H1 (cell line): ENCODE measurements around the gene MXD3. TPM values are rescaled to one million over a fixed set of nuclear protein-coding genes. Genes with fewer than 3 reads are reported as not detected.
A peak's percentile ranks its signal among the peaks of the same experiment; 100 is the strongest.

Experiments
- CTCF ChIA-PET: fragments of 300-600 bp; sonication (Branson Sonifier 250); formaldehyde crosslinking; loops from one replicate; lab custom pipeline; 2021; ENCODE audit not compliant: partially characterized antibody; lab: Charles Lee
- POLR2A ChIA-PET: fragments of 300-600 bp; sonication (Branson Sonifier 250); formaldehyde crosslinking; loops from one replicate; lab custom pipeline; 2021; ENCODE audit warnings: inconsistent platforms; ENCODE audit not compliant: partially characterized antibody; lab: Charles Lee
- DNase-seq, 2 experiments: peaks; one replicate each; pipeline versions ENCODE4 v3.0.0 to v3.0.0-alpha.2; 2010 to 2022; ENCODE audit warnings: low spot score in 2 of 2, low read depth in 1 of 2, mixed read lengths in 1 of 2
- FAIRE-seq: peaks from 2 replicates; lab custom pipeline; 2011; peaks lifted over from hg19 to GRCh38; lab: Jason Lieb, UNC
- H2AFZ ChIP-seq: 2 replicates; pipeline ENCODE4 v1.8.1; 2012; ENCODE audit warnings: low read length, inconsistent platforms
- H2AK5ac ChIP-seq: 2 replicates; pipeline ENCODE4 v1.6.1; 2013; ENCODE audit warnings: low read depth, low read length
- H2BK120ac ChIP-seq: replicated peaks from 2 replicates; pipeline ENCODE3; 2013; ENCODE audit warnings: low read depth, low read length, inconsistent platforms
- H2BK12ac ChIP-seq: 2 replicates; pipeline ENCODE4 v1.6.1; 2013; ENCODE audit warnings: low read depth, low read length
- H2BK15ac ChIP-seq: 2 replicates; pipeline ENCODE4 v1.6.1; 2013; ENCODE audit warnings: low read length
- H2BK20ac ChIP-seq: 2 replicates; pipeline ENCODE4 v1.6.1; 2013; ENCODE audit warnings: low read length
- H2BK5ac ChIP-seq: 2 replicates; pipeline ENCODE4 v1.6.1; 2013; ENCODE audit warnings: low read depth, low read length
- H3K14ac ChIP-seq: 2 replicates; pipeline ENCODE4 v1.6.1; 2013; ENCODE audit warnings: inconsistent platforms; ENCODE audit not compliant: insufficient read length
- H3K18ac ChIP-seq: 2 replicates; pipeline ENCODE4 v1.6.1; 2013; ENCODE audit warnings: low read length; ENCODE audit errors: extremely low read depth
- H3K23ac ChIP-seq: 2 replicates; pipeline ENCODE4 v1.6.1; 2013; ENCODE audit warnings: inconsistent platforms; ENCODE audit not compliant: insufficient read length
- H3K23me2 ChIP-seq: 2 replicates; pipeline ENCODE4 v1.6.1; 2013; ENCODE audit warnings: low read depth, low read length
- H3K27ac ChIP-seq: 2 replicates; pipeline ENCODE4 v1.6.1; 2011; ENCODE audit warnings: low read depth, low read length, inconsistent platforms
- H3K27me3 ChIP-seq, 4 experiments: replicated peaks in 1 of 4; 1 replicate in 1 of 4; 2 replicates in 3 of 4; pipeline versions ENCODE4 v1.6.1 to v1.8.1; 2011 to 2013; ENCODE audit warnings: low read length in 3 of 4, mild to moderate bottlenecking in 3 of 4, inconsistent platforms in 2 of 4, mixed read lengths in 2 of 4, moderate library complexity in 1 of 4; ENCODE audit not compliant: control insufficient read depth in 3 of 4, insufficient read depth in 3 of 4; ENCODE audit errors: extremely low read depth in 1 of 4
- H3K36me3 ChIP-seq, 4 experiments: 2 replicates each; pipeline versions ENCODE4 v1.6.1 to v1.8.1; 2011 to 2013; ENCODE audit warnings: mild to moderate bottlenecking in 4 of 4, low read length in 3 of 4, moderate library complexity in 2 of 4, control low read depth in 1 of 4, inconsistent platforms in 1 of 4; ENCODE audit not compliant: insufficient read depth in 4 of 4, control insufficient read depth in 2 of 4
- H3K4ac ChIP-seq: replicated peaks from 2 replicates; pipeline ENCODE3; 2013; ENCODE audit warnings: low read length, low read depth, mixed read lengths, inconsistent platforms; ENCODE audit not compliant: insufficient read length
- H3K4me1 ChIP-seq, 4 experiments: replicated peaks in 1 of 4; 1 replicate in 1 of 4; 2 replicates in 3 of 4; pipeline versions ENCODE4 v1.6.1 to v1.8.1; 2011 to 2013; ENCODE audit warnings: low read length in 3 of 4, inconsistent platforms in 2 of 4, mixed read lengths in 1 of 4; ENCODE audit not compliant: insufficient read depth in 4 of 4, control insufficient read depth in 3 of 4
- H3K4me2 ChIP-seq, 2 experiments: 2 replicates each; pipeline versions ENCODE4 v1.6.1 to v1.8.1; 2011 to 2013; ENCODE audit warnings: low read depth in 2 of 2, low read length in 2 of 2, control low read depth in 1 of 2, inconsistent platforms in 1 of 2, mild to moderate bottlenecking in 1 of 2; ENCODE audit not compliant: insufficient read depth in 1 of 2
- H3K4me3 ChIP-seq, 4 experiments: fragments of 200-600, 300-600 bp in 1 of 4; sonication (generic), shearing (Covaris generic), sonication (Bioruptor Twin) in 1 of 4; 2 replicates each; pipeline versions ENCODE4 v1.5.1 to v1.8.1; 2011 to 2016; ENCODE audit warnings: low read length in 4 of 4, low read depth in 3 of 4, control low read depth in 2 of 4, inconsistent platforms in 2 of 4, mild to moderate bottlenecking in 2 of 4, mixed read lengths in 1 of 4, moderate library complexity in 1 of 4; ENCODE audit not compliant: insufficient read depth in 2 of 4; ENCODE audit errors: extremely low read depth in 1 of 4
- H3K56ac ChIP-seq: replicated peaks from 2 replicates; pipeline ENCODE3; 2013; ENCODE audit warnings: low read depth, mild to moderate bottlenecking, mixed read lengths, low read length, inconsistent platforms; ENCODE audit not compliant: insufficient read length
- H3K79me1 ChIP-seq: 2 replicates; pipeline ENCODE4 v1.6.1; 2013; ENCODE audit warnings: low read depth, low read length, control low read depth
- H3K79me2 ChIP-seq, 2 experiments: 2 replicates each; pipeline versions ENCODE4 v1.6.1 to v1.8.1; 2012 to 2013; ENCODE audit warnings: low read length in 2 of 2, mild to moderate bottlenecking in 2 of 2, inconsistent platforms in 1 of 2; ENCODE audit not compliant: insufficient read depth in 2 of 2, control insufficient read depth in 1 of 2
- H3K9ac ChIP-seq, 4 experiments: replicated peaks in 1 of 4; 1 replicate in 1 of 4; 2 replicates in 3 of 4; pipeline versions ENCODE4 v1.6.1 to v1.8.1; 2011 to 2013; ENCODE audit warnings: low read depth in 3 of 4, low read length in 3 of 4, control low read depth in 2 of 4, mild to moderate bottlenecking in 2 of 4, moderate library complexity in 2 of 4, inconsistent platforms in 1 of 4; ENCODE audit errors: extremely low read depth in 1 of 4
- H3K9me3 ChIP-seq, 2 experiments: 2 replicates each; pipeline versions ENCODE4 v1.6.1 to v1.8.1; 2012 to 2013; ENCODE audit warnings: mild to moderate bottlenecking in 2 of 2, moderate library complexity in 2 of 2, control low read depth in 1 of 2, inconsistent platforms in 1 of 2, low read depth in 1 of 2, low read length in 1 of 2, mixed read lengths in 1 of 2; ENCODE audit not compliant: insufficient read depth in 2 of 2
- H4K20me1 ChIP-seq, 2 experiments: replicated peaks in 1 of 2; 2 replicates each; pipeline versions ENCODE3 to v1.8.1; 2011 to 2013; ENCODE audit warnings: inconsistent platforms in 2 of 2, low read length in 2 of 2, mild to moderate bottlenecking in 1 of 2; ENCODE audit not compliant: insufficient read depth in 2 of 2, control insufficient read depth in 1 of 2
- H4K5ac ChIP-seq: 2 replicates; pipeline ENCODE4 v1.6.1; 2013; ENCODE audit warnings: low read length, low read depth, mixed read lengths, inconsistent platforms; ENCODE audit not compliant: insufficient read length
- H4K8ac ChIP-seq: 2 replicates; pipeline ENCODE4 v1.8.0; 2013; ENCODE audit warnings: mild to moderate bottlenecking, moderate library complexity, low read length, inconsistent platforms; ENCODE audit not compliant: insufficient read depth; ENCODE audit errors: extremely low read depth
- H4K91ac ChIP-seq: replicated peaks from 2 replicates; pipeline ENCODE3; 2013; ENCODE audit warnings: low read length, mixed read lengths, inconsistent platforms; ENCODE audit not compliant: insufficient read length
- GTF2F1 ChIP-seq: IDR thresholded peaks from 2 replicates; pipeline ENCODE4 v1.6.1; 2012; ENCODE audit warnings: low read depth, low read length, improper control_type of control experiment, borderline replicate concordance
- KDM1A ChIP-seq: fragments of 200-600, 300-600 bp; sonication (generic); IDR thresholded peaks from 2 replicates; pipeline ENCODE4 v1.7.1; 2016; ENCODE audit warnings: mild to moderate bottlenecking, low read length, borderline replicate concordance
- SP1 ChIP-seq: IDR thresholded peaks from 2 replicates; pipeline ENCODE4 v1.6.1; 2011; ENCODE audit warnings: low read depth, low read length
- TCF12 ChIP-seq: IDR thresholded peaks from 2 replicates; pipeline ENCODE4 v1.6.1; 2011; ENCODE audit warnings: low read depth, mild to moderate bottlenecking, low read length
- TEAD4 ChIP-seq: IDR thresholded peaks from 2 replicates; pipeline ENCODE4 v1.6.1; 2012; ENCODE audit warnings: low read depth, low read length, inconsistent platforms, mixed read lengths
- WGBS, 2 experiments: shearing (Covaris generic) in 1 of 2; methylation state at CpG; one replicate each; pipeline versions ENCODE4 v1.1.6 to v1.1.7; 2013 to 2015; ENCODE audit warnings: low lambda C conversion rate in 2 of 2, mixed read lengths in 2 of 2, inconsistent platforms in 1 of 2, low coverage in 1 of 2, missing lambda C conversion rate in 1 of 2; ENCODE audit not compliant: insufficient replicate concordance in 2 of 2, insufficient coverage in 1 of 2, insufficient read length in 1 of 2; ENCODE audit errors: extremely low coverage in 1 of 2, missing lambda C conversion rate in 1 of 2; 5-methylcytosine and 5-hydroxymethylcytosine counted together
- polyA plus RNA-seq, 7 experiments: library from polyadenylated mRNA; depleted of rRNA in 3 of 7; stranded (reverse) in 5 of 7; unstranded in 2 of 7; fragments of >200 nt in 5 of 7; fragments of 200-250 nt in 2 of 7; gene quantifications; 1 replicate in 5 of 7; 2 replicates in 1 of 7; 4 replicates in 1 of 7; pipeline versions ENCODE4 v1.2.1 to v1.2.3, GENCODE V29; 2011 to 2013; ENCODE audit warnings: missing spikeins in 2 of 7, mixed read lengths in 2 of 7
- total RNA-seq: library from RNA; stranded (reverse); fragmentation: NEBNext Ultra II Directional; extraction: Animal tissue kit (Norgen Biotek cat#: 25700); gene quantifications from 2 replicates; pipeline ENCODE4 v1.2.1, GENCODE V29; 2021

The MXD3 gene
- total and polyA plus RNA-seq, 2 of the 8 experiments (the other 6 are each of a cell fraction or from before 2014, with no cell fraction given), result 6.5 to 7.7 TPM

DNA sequence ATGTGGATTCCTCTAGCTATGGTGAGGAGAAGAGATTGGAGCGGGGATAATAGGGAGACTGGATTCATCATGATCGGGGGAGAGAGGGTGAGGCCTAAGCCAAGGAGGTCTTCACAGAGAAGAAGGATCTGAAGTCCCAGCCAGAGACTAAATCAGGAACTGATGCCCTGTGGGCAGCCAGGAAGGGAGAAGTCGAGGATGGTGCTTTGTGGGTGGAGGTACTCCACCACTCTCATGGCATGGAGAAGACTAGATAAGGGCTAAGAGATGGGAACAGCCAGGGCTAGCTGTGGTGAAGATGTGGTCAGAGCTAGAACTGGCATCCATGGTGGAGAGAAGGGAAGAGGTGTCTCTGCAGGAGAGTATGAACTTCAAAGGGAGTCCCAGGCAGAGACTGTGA, 43.0 kb upstream of the MXD3 start:
- no peak overlapping the region for H3K4me2 ChIP-seq

More for the DNA sequence above, 43.0 kb upstream of the MXD3 start:
- Histone ChIP-seq H3K27me3 (peaks cover 0 to 5% (median 0%) of the 10 kb centered on the region in 4 experiments; a peak in 2 of 7 replicates), H2AK5ac (no peak overlapping the region), H4K5ac (no peak overlapping the region), H3K9ac (no peak overlapping the region), H3K4ac (no peak overlapping the region), H3K79me2 (peaks cover 10 to 16% of the 10 kb centered on the region in 2 experiments), H3K23ac (no peak overlapping the region), H3K23me2 (peaks cover 8% of the 10 kb centered on the region), H3K9me3 (no peaks in the 10 kb centered on the region), H2BK120ac (no peak overlapping the region), H4K8ac (no peak overlapping the region), H3K27ac (no peak overlapping the region), H4K20me1 (peaks cover 0 to 5% of the 10 kb centered on the region in 2 experiments), H3K14ac (no peak overlapping the region), H2AFZ (no peak overlapping the region), H3K4me1 (peaks cover 0 to 10% (median 4%) of the 10 kb centered on the region in 4 experiments; a peak in 4 of 7 replicates), H2BK12ac (peak overlapping the region; percentile 50; the same call in 1 of the 2 replicates), H2BK15ac (no peak overlapping the region)
- DNase-seq, result no peak
- CTCF ChIA-PET, result interaction anchor here (3.1 to 11.2 kb wide), 2 partner anchors 14 to 19 kb away, joined by 11 to 142 read pairs; no protein-coding TSS in a partner anchor
- FAIRE-seq, result no peak
- POLR2A ChIA-PET, result interaction anchor here (0.6 to 8.1 kb wide), 4 partner anchors 11 to 117 kb away, joined by 3 to 66 read pairs (median 4); no protein-coding TSS in a partner anchor
- TF ChIP-seq TCF12 (no peak), KDM1A (no peak), GTF2F1 (no peak), TEAD4 (no peak), SP1 (no peak)
- TF ChIP-seq, all 59 proteins: peak for 0
- Histone ChIP-seq H4K91ac (no peak overlapping the region), H3K18ac (no peak overlapping the region), H3K4me3 (no peak overlapping the region), H2BK5ac (no peak overlapping the region), H3K36me3 (no peaks in the 10 kb centered on the region), H2BK20ac (no peak overlapping the region), H3K79me1 (peaks cover 12% of the 10 kb centered on the region; the same call in 1 of the 2 replicates), H3K56ac (no peak overlapping the region)
- 66% methylated on average over 3 of the region's 3 CpGs; no CpG with 5 or more reads in 1 of the 2 experiments for WGBS, 2 experiments
